Liver (tissue), 9 donors: ENCODE data around the gene LRPAP1. TPM values are rescaled to one million over a fixed set of nuclear protein-coding genes. Genes with fewer than 3 reads are reported as not detected.

ENCODE experiments used
- DNase-seq: peaks from one replicate; pipeline ENCODE4 v3.0.0-alpha.2; 2017; ENCODE audit warnings: low spot score
- H3K27ac ChIP-seq, 2 donors: one replicate each; pipeline ENCODE4 v1.7.0; 2013; ENCODE audit warnings: inconsistent platforms in 2 of 2, low read length in 2 of 2, control low read depth in 1 of 2, low read depth in 1 of 2, mild to moderate bottlenecking in 1 of 2
- H3K27me3 ChIP-seq, 4 donors: one replicate each; pipeline versions ENCODE4 v1.6.1 to v1.7.0; 2013; ENCODE audit warnings: low read length in 3 of 4, inconsistent platforms in 1 of 4, mild to moderate bottlenecking in 1 of 4, moderate library complexity in 1 of 4; ENCODE audit not compliant: control insufficient read depth in 4 of 4, insufficient read depth in 4 of 4
- H3K36me3 ChIP-seq, 4 donors: one replicate each; pipeline versions ENCODE4 v1.6.1 to v1.7.0; 2013; ENCODE audit warnings: low read length in 3 of 4, mild to moderate bottlenecking in 3 of 4, low read depth in 1 of 4, moderate library complexity in 1 of 4; ENCODE audit not compliant: control insufficient read depth in 4 of 4, insufficient read depth in 3 of 4
- H3K4me1 ChIP-seq, 4 donors: one replicate each; pipeline versions ENCODE4 v1.6.1 to v1.7.0; 2013; ENCODE audit warnings: low read length in 3 of 4, mild to moderate bottlenecking in 3 of 4, moderate library complexity in 1 of 4; ENCODE audit not compliant: control insufficient read depth in 4 of 4, insufficient read depth in 4 of 4
- H3K4me3 ChIP-seq, 3 donors: one replicate each; pipeline versions ENCODE4 v1.6.1 to v1.7.0; 2013; ENCODE audit warnings: low read length in 3 of 3, control low read depth in 1 of 3, low read depth in 1 of 3, mild to moderate bottlenecking in 1 of 3
- H3K9ac ChIP-seq, 2 donors: one replicate each; pipeline ENCODE4 v1.7.0; 2013; ENCODE audit warnings: low read length in 2 of 2, mild to moderate bottlenecking in 2 of 2, moderate library complexity in 2 of 2, control low read depth in 1 of 2, low read depth in 1 of 2
- H3K9me3 ChIP-seq, 4 donors: one replicate each; pipeline versions ENCODE4 v1.6.1 to v1.7.0; 2013; ENCODE audit warnings: low read length in 3 of 4; ENCODE audit not compliant: control insufficient read depth in 4 of 4
- EGR1 ChIP-seq, 2 donors: IDR thresholded peaks; 2 replicates each; pipeline ENCODE4 v1.6.1; 2016 to 2018; ENCODE audit warnings: antibody characterized with exemption in 2 of 2, low read depth in 2 of 2
- FOXA1 ChIP-seq: IDR thresholded peaks from 2 replicates; pipeline ENCODE4 v1.6.1; 2016; ENCODE audit warnings: antibody characterized with exemption
- FOXA2 ChIP-seq: IDR thresholded peaks from 2 replicates; pipeline ENCODE4 v1.6.1; 2016; ENCODE audit warnings: antibody characterized with exemption
- GABPA ChIP-seq, 2 donors: IDR thresholded peaks in 1 of 2; conservative IDR thresholded peaks in 1 of 2; 2 replicates each; pipeline ENCODE4 v1.6.1; 2016; ENCODE audit warnings: antibody characterized with exemption in 2 of 2, mild to moderate bottlenecking in 1 of 2, moderate library complexity in 1 of 2
- HNF4G ChIP-seq: IDR thresholded peaks from 2 replicates; pipeline ENCODE4 v1.6.1; 2016; ENCODE audit warnings: antibody characterized with exemption
- JUND ChIP-seq, 2 donors: IDR thresholded peaks; 2 replicates each; pipeline ENCODE4 v1.6.1; 2016; ENCODE audit warnings: antibody characterized with exemption in 2 of 2
- NR2F2 ChIP-seq: IDR thresholded peaks from 2 replicates; pipeline ENCODE4 v1.6.1; 2016; ENCODE audit warnings: antibody characterized with exemption
- RAD21 ChIP-seq, 2 donors: IDR thresholded peaks; 2 replicates each; pipeline ENCODE4 v1.6.1; 2016; ENCODE audit warnings: antibody characterized with exemption in 2 of 2, mild to moderate bottlenecking in 2 of 2
- RXRA ChIP-seq, 2 donors: IDR thresholded peaks; 2 replicates each; pipeline ENCODE4 v1.6.1; 2017 to 2018; ENCODE audit warnings: antibody characterized with exemption in 2 of 2, mild to moderate bottlenecking in 1 of 2
- SP1 ChIP-seq: IDR thresholded peaks from 2 replicates; pipeline ENCODE4 v1.6.1; 2018; ENCODE audit warnings: antibody characterized with exemption, mild to moderate bottlenecking
- TAF1 ChIP-seq: conservative IDR thresholded peaks from 2 replicates; pipeline ENCODE4 v1.6.1; 2016; ENCODE audit warnings: antibody characterized with exemption, mild to moderate bottlenecking
- YY1 ChIP-seq: IDR thresholded peaks from 2 replicates; pipeline ENCODE4 v1.6.1; 2016; ENCODE audit warnings: antibody characterized with exemption, mild to moderate bottlenecking
- WGBS: extraction: QIAGEN DNeasy Blood & Tissue Kit; methylation state at CpG from one replicate; pipeline ENCODE4 v1.1.7; 2013; 5-methylcytosine and 5-hydroxymethylcytosine counted together
- polyA plus RNA-seq, 2 donors: library from polyadenylated mRNA; stranded (reverse) in 1 of 2; unstranded in 1 of 2; fragments of 200-250 nt in 1 of 2; fragments of >200 nt in 1 of 2; fragmentation: Nextera tagmentation in 1 of 2; extraction: Ambion mirVana in 1 of 2; gene quantifications; one replicate each; pipeline versions ENCODE4 v1.2.1 to v1.2.3, GENCODE V29; 2013 to 2015
- total RNA-seq, 2 donors: library from RNA; depleted of rRNA; stranded (reverse); fragments of >200 nt; gene quantifications; one replicate each; pipeline ENCODE4 v1.2.3, GENCODE V29; 2014
- TF ChIP-seq, protein P1 (sequence below): IDR thresholded peaks from 2 replicates; pipeline ENCODE4 v1.6.1; 2016; ENCODE audit warnings: antibody characterized with exemption, mild to moderate bottlenecking
- TF ChIP-seq, protein P2 (sequence below): IDR thresholded peaks from 2 replicates; pipeline ENCODE4 v1.6.1; 2016; ENCODE audit warnings: antibody characterized with exemption
- TF ChIP-seq, protein P3 (sequence below): IDR thresholded peaks from 2 replicates; pipeline ENCODE4 v1.6.1; 2016; ENCODE audit warnings: antibody characterized with exemption
- TF ChIP-seq, protein P4 (sequence below): fragments of 150-350 bp; IDR thresholded peaks from 2 replicates; pipeline ENCODE4 v1.5.1; 2017; ENCODE audit warnings: improper control_type of control experiment, low read depth, low read length; ENCODE audit not compliant: missing input control
- donor health status: healthy.
- donor health status: healthy.
- donor health status: healthy.
- donor health status: healthy.
- donor health status: healthy.

The LRPAP1 gene
- total and polyA plus RNA-seq, 4 donors = 46.1 to 134 (median 108) TPM

DNA sequence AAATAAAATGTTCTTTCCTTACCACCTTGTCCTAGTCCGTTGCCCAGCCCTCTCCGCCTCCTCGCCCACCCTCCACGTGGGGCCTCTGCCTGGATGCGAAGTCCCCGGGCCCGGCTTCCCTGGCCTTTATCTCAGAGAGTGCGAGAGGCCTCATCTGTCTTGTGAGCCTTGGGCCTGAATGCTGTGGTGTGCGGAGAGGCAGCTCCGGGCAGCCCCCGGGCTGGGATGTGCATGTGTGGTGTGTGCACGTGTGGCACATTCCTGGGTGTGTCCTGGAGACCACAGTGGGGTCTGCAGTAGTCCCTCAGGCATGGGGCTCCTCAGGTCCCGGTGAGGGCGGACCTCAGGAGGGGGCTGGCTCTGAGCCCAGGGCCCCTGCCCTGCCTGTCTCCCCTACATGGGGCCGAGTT, 37.8 kb downstream of the LRPAP1 start:
- no peak for DNase-seq
- Histone ChIP-seq H3K27me3 (no peaks in the 10 kb centered on the region), H3K9ac (no peak overlapping the region), H3K36me3 (no peaks in the 10 kb centered on the region), H3K4me1 (no peaks in the 10 kb centered on the region), H3K4me3 (no peak overlapping the region), H3K9me3 (no peaks in the 10 kb centered on the region), H3K27ac (no peak overlapping the region)
- TF ChIP-seq TAF1 (no peak), SP1 (no peak), NR2F2 (no peak), EGR1 (IDR thresholded peaks at IDR 0.05; ENCODE audit: low read depth in 2 of 2) (no peak), FOXA1 (no peak), RAD21 (IDR thresholded peaks at IDR 0.05) (no peak), RXRA (IDR thresholded peaks at IDR 0.05) (no peak), HNF4G (no peak), YY1 (no peak), FOXA2 (no peak), JUND (IDR thresholded peaks at IDR 0.05) (no peak)
- TF ChIP-seq, protein P1, sequence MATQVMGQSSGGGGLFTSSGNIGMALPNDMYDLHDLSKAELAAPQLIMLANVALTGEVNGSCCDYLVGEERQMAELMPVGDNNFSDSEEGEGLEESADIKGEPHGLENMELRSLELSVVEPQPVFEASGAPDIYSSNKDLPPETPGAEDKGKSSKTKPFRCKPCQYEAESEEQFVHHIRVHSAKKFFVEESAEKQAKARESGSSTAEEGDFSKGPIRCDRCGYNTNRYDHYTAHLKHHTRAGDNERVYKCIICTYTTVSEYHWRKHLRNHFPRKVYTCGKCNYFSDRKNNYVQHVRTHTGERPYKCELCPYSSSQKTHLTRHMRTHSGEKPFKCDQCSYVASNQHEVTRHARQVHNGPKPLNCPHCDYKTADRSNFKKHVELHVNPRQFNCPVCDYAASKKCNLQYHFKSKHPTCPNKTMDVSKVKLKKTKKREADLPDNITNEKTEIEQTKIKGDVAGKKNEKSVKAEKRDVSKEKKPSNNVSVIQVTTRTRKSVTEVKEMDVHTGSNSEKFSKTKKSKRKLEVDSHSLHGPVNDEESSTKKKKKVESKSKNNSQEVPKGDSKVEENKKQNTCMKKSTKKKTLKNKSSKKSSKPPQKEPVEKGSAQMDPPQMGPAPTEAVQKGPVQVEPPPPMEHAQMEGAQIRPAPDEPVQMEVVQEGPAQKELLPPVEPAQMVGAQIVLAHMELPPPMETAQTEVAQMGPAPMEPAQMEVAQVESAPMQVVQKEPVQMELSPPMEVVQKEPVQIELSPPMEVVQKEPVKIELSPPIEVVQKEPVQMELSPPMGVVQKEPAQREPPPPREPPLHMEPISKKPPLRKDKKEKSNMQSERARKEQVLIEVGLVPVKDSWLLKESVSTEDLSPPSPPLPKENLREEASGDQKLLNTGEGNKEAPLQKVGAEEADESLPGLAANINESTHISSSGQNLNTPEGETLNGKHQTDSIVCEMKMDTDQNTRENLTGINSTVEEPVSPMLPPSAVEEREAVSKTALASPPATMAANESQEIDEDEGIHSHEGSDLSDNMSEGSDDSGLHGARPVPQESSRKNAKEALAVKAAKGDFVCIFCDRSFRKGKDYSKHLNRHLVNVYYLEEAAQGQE = no peak
- TF ChIP-seq, protein P2, sequence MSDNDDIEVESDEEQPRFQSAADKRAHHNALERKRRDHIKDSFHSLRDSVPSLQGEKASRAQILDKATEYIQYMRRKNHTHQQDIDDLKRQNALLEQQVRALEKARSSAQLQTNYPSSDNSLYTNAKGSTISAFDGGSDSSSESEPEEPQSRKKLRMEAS = no peak
- TF ChIP-seq, protein P3, sequence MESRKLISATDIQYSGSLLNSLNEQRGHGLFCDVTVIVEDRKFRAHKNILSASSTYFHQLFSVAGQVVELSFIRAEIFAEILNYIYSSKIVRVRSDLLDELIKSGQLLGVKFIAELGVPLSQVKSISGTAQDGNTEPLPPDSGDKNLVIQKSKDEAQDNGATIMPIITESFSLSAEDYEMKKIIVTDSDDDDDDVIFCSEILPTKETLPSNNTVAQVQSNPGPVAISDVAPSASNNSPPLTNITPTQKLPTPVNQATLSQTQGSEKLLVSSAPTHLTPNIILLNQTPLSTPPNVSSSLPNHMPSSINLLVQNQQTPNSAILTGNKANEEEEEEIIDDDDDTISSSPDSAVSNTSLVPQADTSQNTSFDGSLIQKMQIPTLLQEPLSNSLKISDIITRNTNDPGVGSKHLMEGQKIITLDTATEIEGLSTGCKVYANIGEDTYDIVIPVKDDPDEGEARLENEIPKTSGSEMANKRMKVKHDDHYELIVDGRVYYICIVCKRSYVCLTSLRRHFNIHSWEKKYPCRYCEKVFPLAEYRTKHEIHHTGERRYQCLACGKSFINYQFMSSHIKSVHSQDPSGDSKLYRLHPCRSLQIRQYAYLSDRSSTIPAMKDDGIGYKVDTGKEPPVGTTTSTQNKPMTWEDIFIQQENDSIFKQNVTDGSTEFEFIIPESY = no peak
- TF ChIP-seq, protein P4, sequence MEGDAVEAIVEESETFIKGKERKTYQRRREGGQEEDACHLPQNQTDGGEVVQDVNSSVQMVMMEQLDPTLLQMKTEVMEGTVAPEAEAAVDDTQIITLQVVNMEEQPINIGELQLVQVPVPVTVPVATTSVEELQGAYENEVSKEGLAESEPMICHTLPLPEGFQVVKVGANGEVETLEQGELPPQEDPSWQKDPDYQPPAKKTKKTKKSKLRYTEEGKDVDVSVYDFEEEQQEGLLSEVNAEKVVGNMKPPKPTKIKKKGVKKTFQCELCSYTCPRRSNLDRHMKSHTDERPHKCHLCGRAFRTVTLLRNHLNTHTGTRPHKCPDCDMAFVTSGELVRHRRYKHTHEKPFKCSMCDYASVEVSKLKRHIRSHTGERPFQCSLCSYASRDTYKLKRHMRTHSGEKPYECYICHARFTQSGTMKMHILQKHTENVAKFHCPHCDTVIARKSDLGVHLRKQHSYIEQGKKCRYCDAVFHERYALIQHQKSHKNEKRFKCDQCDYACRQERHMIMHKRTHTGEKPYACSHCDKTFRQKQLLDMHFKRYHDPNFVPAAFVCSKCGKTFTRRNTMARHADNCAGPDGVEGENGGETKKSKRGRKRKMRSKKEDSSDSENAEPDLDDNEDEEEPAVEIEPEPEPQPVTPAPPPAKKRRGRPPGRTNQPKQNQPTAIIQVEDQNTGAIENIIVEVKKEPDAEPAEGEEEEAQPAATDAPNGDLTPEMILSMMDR = no peak
- 63% methylated on average over 15 of the region's 15 CpGs for WGBS

DNA sequence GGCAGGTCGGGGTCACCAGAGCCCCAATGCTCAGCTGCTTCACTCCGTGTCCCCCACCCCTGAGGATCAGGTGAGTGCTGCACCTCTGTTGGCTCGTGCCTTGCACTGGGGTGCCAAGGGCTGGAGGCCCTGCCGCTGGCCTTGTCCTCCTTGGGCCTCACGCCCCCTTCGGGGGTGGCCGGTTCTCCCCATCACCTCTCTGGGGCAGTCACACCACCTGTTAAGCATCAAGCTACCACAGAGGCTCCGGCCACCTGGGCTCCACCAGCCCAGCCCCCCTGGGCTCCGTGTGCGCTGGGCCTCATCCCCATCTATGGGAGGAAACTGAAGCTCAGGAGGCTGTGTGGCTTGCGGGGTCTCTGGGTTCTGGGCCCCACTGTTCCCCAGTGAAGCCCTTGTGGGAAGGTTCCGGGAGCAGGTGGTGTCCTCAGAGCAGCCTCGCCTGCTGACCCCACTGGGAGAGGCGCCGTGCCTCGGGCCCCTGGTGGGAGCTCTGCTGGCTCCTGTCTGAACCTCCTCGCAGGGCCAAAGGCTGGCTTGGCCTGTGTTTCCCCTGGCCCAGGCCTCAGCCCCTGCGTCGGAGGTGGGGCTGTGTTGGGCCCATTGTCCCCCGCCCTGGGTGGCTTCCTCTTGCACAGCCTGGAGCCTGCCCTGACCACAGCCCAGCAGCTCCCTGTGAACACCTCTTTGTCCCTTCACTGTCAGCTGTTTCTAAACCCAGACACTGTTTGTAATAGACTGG, 38.3 kb downstream of the LRPAP1 start:
- no peak overlapping the region for H3K4me3 ChIP-seq
- no peaks in the 10 kb centered on the region for H3K4me1 ChIP-seq
- H3K9ac ChIP-seq = no peak overlapping the region
- no peaks in the 10 kb centered on the region for H3K9me3 ChIP-seq
- no peaks in the 10 kb centered on the region for H3K36me3 ChIP-seq
- H3K27me3 ChIP-seq = no peaks in the 10 kb centered on the region
- 80% methylated on average over 20 of the region's 20 CpGs for WGBS
- DNase-seq = no peak
- H3K27ac ChIP-seq = no peak overlapping the region
- TF ChIP-seq JUND (IDR thresholded peaks at IDR 0.05) (no peak), RAD21 (IDR thresholded peaks at IDR 0.05) (no peak), GABPA (IDR thresholded peaks at IDR 0.05 in 1 of 2, conservative IDR thresholded peaks at IDR 0.05 in 1 of 2) (no peak), RXRA (IDR thresholded peaks at IDR 0.05) (no peak), SP1 (no peak), TAF1 (no peak), YY1 (no peak), FOXA2 (no peak)
- TF ChIP-seq, protein P2 = no peak
- TF ChIP-seq, protein P4 = no peak
- TF ChIP-seq, protein P1 = no peak
